Hematopoietic multipotent progenitor cell treated with erythropoietin and hydrocortisone succinate and interleukin-3 and kit ligand, for 15 days (in vitro differentiated cells): ENCODE measurements around the gene POLA1.

Source experiments
- DNase-seq: peaks from one replicate; pipeline ENCODE4 v3.0.0-alpha.2; 2015; ENCODE audit warnings: low spot score

The POLA1 gene

DNA sequence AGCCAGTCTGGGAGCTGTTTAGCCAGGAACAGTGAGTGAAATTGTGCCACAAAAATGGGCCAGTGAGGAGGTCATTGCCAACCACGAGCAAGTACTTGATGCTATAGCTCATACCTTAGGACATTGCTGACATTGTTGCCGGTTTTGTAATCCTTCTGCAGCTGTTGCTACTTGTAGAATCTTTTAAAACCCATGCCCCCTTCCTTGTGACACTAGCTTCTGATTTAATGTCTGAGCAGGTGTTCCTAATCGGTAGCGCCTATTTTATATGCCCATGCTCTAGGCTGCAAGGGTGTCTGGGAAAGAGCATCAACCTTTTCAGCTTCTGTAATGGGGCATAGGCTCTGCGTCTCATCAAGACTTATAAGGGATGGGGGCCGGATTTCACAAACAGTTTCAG lies 2.6 kb downstream of the POLA1 start:
- no peak for DNase-seq

DNA sequence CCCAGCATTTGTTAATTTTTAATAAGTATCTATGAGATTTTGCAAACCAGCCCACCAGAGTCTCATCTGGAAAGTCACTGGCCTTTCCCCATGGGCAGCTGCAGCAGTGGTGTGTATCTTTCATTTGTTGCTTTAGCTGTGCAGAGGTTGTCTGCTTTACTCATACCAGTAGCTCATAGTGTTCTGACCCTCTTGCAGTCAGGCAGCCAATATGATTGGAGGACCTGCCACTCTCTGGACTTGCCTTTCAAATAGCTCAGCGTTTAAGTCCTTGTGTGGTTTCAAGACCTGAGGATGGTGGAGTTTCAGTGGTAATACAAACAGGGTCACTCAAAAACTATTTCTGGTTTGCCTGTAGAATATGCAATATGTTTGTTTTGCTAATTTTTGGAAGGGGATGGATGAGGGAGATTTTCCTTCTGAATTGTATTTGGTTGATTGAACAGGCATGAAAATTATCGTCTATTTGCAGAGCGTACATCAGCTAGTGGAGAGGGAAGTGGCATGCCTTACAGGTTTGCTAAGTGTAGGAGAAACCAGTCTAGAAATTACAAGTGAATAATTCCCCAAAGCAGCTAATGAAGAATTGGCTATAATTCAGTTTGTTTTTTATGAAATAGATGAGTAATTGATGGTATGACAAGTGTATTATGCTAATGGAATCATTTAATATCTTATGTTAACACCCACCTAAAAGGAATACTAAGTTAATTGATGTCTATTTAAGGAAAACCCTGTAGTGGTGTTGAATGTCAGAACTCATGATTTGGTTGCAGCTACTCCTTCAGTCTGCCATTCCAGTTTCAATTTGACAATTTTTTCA lies 8.9 kb downstream of the POLA1 start:
- no peak for DNase-seq

GRCh38 chrX:24703185-24703494 lies 9.4 kb downstream of the POLA1 start:
- DNase-seq: no peak

GRCh38 chrX:24718771-24719170 lies 25.1 kb downstream of the POLA1 start:
- no peak for DNase-seq

DNA sequence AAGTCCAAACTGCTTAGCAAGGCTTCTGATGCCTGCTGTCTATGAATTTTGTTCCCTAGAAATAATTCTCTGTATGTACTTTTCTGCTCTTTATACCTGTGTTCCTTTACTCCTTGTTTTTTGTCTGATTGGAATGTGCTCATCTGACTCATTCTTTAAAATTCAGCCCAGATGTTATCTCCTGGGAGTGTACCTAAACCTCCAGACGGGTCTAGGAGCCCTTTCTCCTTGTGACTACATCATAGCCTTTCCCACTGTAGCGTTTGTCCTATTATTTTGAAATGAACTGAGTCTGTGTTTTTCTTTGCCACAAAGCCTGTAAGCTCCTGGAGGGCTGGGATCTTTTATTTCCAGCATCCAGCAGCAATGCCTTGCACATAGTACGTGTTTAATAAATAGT lies 26.3 kb downstream of the POLA1 start:
- DNase-seq: no peak

DNA sequence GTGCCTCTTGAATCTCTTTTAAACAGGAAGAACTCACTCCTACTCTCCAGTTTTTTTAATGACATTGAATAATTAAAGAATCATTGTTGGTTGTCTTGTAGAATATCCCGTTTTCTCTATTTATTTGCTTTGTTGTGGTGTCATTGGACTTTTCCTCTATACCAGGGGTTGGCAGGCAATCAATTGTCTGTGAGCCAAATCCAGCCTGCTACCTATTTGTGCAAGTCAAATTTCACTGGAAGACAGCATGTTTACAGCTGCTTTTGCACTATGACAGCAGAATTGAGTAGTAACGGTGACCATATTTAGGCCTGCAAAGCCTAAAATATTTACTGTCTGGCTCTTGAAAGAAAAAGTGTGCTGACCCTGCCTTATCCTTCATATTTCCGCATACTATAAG lies 34.8 kb downstream of the POLA1 start:
- no peak for DNase-seq

GRCh38 chrX:24732766-24733500 lies 39.2 kb downstream of the POLA1 start:
- no peak for DNase-seq

DNA sequence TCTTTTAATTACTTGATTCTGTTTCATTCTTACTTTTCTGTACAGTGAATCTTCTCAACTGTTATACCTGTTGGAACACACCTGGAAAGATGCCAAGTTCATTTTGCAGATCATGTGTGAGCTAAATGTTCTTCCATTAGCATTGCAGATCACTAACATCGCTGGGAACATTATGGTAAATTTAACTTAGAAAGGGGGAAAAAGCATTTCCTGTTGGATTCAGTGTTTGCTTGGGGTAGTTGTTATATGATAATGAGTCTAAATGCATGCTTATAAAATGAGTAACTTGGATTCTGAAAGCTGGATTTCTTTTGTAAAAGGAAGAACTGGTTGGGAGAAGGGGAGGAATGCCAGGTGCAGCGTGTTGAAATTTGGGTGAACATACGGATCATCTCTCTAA lies 47.6 kb downstream of the POLA1 start:
- DNase-seq: no peak

GRCh38 chrX:24748196-24748595 lies 54.5 kb downstream of the POLA1 start:
- no peak for DNase-seq

DNA sequence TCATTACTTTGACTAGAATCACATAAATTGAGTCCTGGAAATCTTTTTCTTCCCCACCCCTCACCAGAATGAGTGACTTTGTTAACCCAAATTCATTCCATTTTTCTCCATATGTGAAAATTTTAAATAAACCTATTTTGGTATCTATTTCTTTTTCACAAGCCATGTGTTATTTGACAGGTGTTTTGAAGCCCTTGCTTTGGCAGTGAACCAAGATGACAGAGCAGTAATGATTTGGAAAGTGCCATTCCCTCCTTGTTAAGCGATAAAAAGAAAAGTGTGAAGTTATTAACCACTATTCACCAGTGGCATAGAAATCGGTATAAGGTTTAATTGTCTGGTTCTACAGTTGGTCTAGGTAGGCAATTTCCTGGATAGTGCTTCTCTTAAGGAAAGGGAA lies 66.1 kb downstream of the POLA1 start:
- DNase-seq: no peak

DNA sequence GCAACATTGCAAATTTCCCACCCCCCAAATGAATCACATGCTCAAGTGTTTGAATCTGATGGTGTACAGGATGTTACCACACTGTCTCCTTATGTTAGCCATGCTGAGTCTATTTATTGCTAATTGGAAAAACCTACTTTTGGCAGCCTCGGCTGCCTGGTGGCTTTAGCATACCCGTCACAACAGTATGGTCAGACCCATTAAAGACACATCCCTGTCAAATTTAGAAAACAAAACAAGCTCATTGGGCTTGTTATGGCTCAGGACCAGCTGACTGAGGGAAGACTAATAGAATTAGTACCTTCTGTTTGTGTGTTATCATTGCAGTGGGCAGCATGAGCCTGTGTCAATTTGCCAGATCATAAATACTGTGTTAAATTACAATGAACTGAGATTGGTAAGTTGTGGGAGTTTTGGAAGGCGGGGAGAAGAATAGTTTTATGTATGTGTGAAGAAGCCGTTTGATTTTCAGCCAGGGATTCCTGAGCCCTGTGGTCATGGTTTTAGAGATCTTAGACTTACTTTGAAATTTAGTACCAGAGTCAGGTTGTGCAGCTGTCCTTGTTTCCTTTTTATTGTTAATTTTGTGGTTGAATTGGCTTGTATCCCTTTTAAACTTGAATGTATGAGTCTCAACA lies 66.8 kb downstream of the POLA1 start:
- DNase-seq: no peak

GRCh38 chrX:24761306-24761705 lies 67.6 kb downstream of the POLA1 start:
- no peak for DNase-seq

- DNase-seq: no peak
Measured at GRCh38 chrX:24763989-24764388, 70.3 kb downstream of the POLA1 start.

DNA sequence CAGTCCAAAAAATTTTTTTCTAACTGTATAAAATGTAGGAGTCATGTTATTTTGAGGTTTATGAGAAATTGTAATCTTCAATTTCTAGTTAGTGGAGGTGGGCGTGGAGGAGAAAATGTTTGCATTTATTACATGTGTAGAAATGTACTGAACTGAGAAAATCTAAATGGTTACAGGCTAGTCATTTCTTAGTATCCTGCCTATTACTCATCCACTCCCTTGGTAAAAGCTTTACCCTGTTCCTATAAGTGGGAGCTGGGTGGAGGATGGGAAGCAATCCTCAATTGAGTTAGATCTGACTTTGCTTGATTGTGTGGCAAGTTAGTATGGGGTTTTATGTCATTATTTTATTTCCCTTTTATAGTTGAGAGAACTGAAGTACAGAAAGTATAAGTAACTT lies 73.8 kb downstream of the POLA1 start:
- no peak for DNase-seq

DNA sequence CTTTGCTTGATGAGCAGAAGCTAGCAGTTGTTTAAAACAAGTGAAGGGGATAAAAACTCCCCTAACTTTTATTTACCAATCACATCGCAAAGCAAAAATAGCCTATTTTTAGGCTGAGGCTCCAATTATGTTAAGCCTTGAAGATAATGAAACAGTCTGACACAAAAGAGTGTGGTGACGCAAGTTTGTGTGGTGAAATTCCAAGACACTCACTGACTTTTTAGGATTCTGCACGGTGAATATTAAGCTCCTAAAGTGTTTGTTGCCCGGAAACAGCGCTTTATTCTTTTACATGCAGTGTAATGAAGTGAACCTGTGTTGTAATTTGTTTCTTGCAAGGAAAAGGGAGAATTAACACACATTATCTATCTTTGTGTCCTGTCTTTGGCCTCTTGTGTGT lies 74.8 kb downstream of the POLA1 start:
- no peak for DNase-seq

DNA sequence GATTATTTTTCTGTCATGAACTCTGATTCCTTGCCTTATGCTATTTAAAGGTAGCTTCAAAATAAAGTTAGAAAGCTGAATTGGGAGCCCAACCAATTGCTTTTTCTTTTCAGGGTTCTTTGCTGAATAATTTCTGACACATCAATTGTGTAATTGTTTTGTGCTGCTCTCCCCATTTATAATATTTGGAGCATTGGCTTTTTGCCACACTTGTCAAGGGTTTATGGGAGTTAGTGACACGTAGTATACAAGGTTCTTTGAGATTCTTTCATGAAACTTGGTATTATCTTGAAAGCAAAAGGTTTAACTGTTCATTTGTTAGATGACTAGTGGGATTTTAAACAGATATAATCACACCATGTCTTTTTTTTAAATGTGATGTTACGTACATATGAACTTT lies 80.9 kb downstream of the POLA1 start:
- no peak for DNase-seq

DNA sequence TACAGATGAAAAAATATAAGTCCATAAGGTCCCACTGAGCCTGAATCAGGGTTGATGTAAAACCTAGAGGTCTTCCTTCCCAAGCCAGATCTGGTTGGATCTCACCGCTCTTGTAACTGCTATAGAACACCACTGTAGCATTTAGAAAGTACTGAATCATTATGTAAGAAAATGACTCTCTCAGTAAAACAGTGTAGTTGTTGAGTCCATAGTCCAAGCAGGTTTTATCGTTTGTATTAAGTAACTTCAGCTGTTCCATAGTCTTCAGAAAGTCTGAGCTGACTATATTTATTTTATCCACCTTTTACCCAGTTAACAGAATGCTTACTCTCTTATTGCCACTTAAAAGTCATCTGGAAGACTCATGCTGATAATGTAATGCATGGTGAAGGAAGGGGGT lies 82.2 kb downstream of the POLA1 start:
- DNase-seq: no peak

- no peak for DNase-seq
Measured at GRCh38 chrX:24777660-24778059, 83.9 kb downstream of the POLA1 start.

DNA sequence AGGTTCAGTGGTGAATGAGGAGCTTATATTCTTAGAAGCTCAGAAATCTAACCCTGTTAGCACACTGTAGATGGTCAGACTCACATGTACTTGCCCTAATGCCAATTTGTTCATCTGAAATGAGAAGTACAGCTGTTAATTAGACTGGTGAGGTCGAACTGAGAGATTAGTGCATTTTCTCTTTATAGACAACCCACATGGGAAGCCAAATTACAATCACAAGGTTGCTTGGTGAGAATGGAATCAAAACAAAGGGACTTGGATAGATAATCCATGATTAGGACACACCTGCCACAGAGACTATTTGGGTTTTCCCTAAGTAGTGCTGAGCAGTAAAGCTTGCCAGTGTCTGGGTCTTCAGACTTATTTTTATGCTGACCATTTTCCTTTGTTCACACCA lies 88.3 kb downstream of the POLA1 start:
- no peak for DNase-seq

- DNase-seq: no peak
Measured at GRCh38 chrX:24789047-24789446, 95.3 kb downstream of the POLA1 start.

- DNase-seq: no peak
Measured at GRCh38 chrX:24790166-24790565, 96.4 kb downstream of the POLA1 start.

DNA sequence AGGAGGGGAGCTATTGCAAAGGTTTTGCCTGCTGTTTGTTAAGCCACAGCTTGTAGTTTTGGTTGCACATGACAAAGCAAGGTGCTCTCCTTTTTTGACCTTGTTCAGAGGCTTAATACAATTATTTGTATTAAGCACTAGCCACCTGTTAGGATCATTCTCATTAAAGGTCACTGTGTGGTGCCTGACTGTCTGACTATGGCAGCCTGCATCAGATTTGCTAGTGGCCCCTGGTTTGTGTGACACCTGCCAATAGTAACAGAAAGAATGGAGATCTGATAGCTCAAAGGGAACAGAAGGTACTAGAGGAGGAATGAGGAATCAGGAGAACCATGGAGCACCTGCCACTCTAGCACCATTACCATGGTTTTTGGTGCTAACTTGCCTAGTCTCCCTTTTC lies 102.5 kb downstream of the POLA1 start:
- DNase-seq: no peak

DNA sequence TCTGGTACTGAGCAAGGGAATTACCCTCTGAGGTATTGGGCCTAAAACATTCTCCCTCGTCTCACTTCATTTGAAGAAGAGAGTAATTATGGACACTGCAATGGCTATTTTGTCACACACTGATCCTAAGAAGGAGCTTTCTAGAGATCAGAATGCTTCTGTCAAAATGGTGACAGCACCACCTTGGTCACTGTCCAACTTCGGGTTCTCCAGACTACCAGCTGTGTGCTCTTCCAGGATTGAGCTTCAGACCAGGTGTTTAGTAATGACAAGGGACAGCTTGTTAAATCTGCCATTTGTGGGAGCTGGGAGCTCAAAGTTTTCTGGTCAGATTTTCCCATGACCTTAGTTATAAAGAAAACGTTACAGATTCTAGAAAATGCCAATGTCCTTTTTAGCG lies 105.4 kb downstream of the POLA1 start:
- DNase-seq: no peak
